ENCODE results near the gene TSHB. TPM values are rescaled to one million over a fixed set of nuclear protein-coding genes. Genes with fewer than 3 reads are reported as not detected.

The TSHB gene
- total RNA-seq, 1 donor from 2014 or later: not detected

DNA sequence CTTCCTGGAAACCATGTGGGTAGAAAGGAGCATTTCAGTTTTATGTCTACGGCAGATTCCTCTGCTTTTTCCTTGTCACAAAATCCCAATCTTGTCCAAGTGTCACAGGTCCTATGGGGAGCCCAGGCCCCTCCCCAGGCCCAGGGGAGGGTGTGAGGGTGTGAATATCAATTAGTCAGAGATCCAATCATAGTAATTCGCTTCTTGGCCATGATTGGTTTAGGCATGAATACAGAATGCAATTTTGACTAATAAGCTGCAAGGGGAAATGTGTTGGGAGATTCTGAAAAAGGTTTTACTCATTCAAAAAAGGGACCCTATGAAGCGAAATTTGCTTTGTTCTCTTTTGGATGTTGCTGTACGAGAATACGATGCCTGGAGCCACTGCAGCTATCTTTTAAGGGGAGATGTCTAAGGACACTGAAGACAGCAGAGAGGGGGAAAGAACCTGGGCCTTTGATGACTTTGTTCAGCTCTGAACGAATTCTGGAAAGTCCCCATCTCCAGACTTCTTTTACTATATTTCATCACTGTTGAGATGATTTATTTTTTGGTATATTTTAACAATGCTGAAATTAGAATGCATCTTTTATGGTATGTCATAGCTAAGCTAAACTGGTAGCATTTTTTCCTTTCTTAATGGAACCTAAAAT is 41.5 kb downstream of the TSHB start:
- no peak for DNase-seq (ENCODE audit: extremely low spot score in 2 of 2)
- TF ChIP-seq POLR2AphosphoS5 (IDR thresholded peaks at IDR 0.05; ENCODE audit: insufficient read depth in 1 of 2, low read depth in 1 of 2) (no peak), POLR2A (IDR thresholded peaks at IDR 0.05) (no peak)
- TF ChIP-seq, protein P1, sequence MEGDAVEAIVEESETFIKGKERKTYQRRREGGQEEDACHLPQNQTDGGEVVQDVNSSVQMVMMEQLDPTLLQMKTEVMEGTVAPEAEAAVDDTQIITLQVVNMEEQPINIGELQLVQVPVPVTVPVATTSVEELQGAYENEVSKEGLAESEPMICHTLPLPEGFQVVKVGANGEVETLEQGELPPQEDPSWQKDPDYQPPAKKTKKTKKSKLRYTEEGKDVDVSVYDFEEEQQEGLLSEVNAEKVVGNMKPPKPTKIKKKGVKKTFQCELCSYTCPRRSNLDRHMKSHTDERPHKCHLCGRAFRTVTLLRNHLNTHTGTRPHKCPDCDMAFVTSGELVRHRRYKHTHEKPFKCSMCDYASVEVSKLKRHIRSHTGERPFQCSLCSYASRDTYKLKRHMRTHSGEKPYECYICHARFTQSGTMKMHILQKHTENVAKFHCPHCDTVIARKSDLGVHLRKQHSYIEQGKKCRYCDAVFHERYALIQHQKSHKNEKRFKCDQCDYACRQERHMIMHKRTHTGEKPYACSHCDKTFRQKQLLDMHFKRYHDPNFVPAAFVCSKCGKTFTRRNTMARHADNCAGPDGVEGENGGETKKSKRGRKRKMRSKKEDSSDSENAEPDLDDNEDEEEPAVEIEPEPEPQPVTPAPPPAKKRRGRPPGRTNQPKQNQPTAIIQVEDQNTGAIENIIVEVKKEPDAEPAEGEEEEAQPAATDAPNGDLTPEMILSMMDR (IDR thresholded peaks at IDR 0.05): no peak
- no peak overlapping the region for H3K4me3 ChIP-seq
- peaks cover 11% of the 10 kb centered on the region for H3K4me1 ChIP-seq
- no peak overlapping the region for H3K27ac ChIP-seq
- intact Hi-C loops (cut with DNase I): no loop called here
- H3K36me3 ChIP-seq: no peaks in the 10 kb centered on the region
- H3K9me3 ChIP-seq: no peaks in the 10 kb centered on the region
- no peaks in the 10 kb centered on the region for H3K27me3 ChIP-seq

DNA sequence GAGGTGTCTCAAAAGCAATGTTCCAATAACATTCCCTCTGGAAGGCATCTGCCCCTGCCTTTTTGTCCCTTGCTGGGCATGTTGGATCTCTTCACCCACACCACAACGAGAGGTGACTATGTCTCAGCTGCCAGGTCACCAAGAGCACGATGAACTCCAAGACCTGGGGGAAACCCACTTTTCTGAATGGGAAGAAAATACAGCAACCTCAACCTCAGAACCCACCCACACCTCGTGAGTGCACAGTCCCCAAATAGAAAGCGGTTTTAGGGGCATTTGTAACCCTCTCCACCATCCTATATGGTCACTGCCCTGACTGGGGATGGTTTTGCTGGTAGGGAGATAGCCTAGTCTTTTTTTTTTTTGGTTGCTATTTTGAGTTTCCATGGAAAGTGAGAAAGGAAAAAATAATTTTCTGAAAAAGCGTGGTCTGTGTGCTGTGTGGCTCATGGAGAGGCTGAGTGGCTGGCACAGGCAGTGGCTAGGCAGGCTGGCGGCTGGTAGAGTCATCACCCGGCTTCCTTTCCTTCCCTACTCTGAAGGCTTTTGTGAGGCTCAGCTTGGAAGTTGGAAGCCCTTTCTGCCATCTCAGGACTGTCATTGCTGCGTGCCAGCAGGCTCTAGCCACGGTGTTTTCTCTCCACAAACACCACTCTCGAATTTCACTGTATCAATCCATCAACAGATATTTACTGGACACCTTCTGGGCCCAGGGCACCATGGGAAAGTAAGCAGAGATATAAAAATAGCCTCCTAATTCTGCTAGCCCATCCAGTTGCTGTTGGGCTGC is 43.9 kb downstream of the TSHB start:
- no peaks in the 10 kb centered on the region for H3K36me3 ChIP-seq
- no peaks in the 10 kb centered on the region for H3K4me1 ChIP-seq
- H3K27ac ChIP-seq: no peak overlapping the region
- DNase-seq (ENCODE audit: extremely low spot score in 2 of 2): no peak
- intact Hi-C loops (cut with DNase I): no loop called here
- no peak overlapping the region for H3K4me3 ChIP-seq
- H3K27me3 ChIP-seq: no peaks in the 10 kb centered on the region
- H3K9me3 ChIP-seq: no peaks in the 10 kb centered on the region
- TF ChIP-seq POLR2A (IDR thresholded peaks at IDR 0.05): no peak
- TF ChIP-seq POLR2AphosphoS5 (IDR thresholded peaks at IDR 0.05; ENCODE audit: insufficient read depth in 1 of 2, low read depth in 1 of 2): no peak
- TF ChIP-seq, protein P1 (IDR thresholded peaks at IDR 0.05): no peak

DNA sequence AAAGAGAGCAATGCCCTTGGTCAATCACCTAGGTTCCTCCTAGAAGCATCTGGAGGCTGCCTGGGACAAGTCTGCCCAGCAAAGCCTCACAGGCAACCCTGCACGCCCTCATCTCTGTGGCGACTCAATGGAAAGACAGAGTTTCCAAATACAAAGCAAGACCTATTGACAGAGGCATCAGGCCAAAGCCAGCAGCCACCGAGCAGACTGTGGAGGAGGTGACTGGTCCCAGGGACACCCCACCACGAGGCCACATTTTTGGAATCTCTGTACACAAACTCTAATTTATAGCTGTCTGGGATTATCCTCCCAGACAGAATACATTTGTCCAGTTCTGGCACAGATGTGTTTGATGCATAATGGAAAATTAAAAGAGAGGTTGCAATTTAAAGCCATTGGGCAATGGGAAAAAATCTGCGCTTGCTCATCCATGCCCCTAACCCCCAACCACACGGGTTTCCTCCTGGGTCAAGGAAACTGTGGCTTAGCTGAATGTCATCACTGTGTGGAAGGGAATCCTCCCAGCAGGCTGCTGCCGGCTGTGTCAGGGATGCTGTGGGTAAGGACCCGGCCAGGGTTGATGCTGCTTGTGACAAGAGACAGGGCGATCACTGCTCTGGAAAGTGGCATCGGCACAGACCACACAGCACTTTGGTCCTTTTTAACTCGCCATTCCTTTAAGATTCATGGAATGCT is 45.4 kb downstream of the TSHB start:
- TF ChIP-seq, protein P1 (IDR thresholded peaks at IDR 0.05): no peak
- TF ChIP-seq POLR2AphosphoS5 (IDR thresholded peaks at IDR 0.05; ENCODE audit: insufficient read depth in 1 of 2, low read depth in 1 of 2) (no peak), POLR2A (IDR thresholded peaks at IDR 0.05) (no peak)
- DNase-seq (ENCODE audit: extremely low spot score in 2 of 2): no peak
- intact Hi-C loops (cut with DNase I): no loop called here
- Histone ChIP-seq H3K27ac (no peak overlapping the region), H3K27me3 (no peaks in the 10 kb centered on the region), H3K36me3 (no peaks in the 10 kb centered on the region), H3K4me1 (no peaks in the 10 kb centered on the region), H3K9me3 (no peaks in the 10 kb centered on the region), H3K4me3 (no peak overlapping the region)

DNA sequence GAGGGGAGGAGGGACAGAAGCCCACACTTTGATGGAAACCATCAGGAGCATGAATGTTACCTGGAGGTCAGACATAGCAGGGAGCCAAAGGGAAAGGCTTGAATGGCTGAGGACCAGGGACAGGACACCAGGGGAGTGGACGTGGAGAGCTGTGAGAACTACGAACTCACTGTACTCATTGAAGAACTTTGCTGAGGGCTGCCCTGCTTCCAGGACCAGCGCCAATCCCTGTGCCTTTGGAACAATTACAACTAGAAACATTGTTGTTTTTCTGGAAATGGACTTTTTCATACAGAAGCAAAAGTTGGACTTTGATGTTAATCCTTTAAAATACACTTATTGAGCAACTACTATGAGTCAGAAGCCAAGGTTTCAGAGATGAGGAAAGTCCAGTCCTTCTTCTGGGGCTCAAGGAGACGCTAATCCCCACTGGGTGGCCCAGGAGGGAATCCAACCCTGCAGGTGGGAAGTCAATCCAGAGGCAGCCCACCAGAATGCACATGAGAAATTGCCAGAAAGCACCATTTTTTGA is 46.8 kb downstream of the TSHB start:
- Histone ChIP-seq H3K4me1 (no peaks in the 10 kb centered on the region), H3K27me3 (no peaks in the 10 kb centered on the region), H3K27ac (no peak overlapping the region), H3K36me3 (no peaks in the 10 kb centered on the region), H3K9me3 (no peaks in the 10 kb centered on the region), H3K4me3 (no peak overlapping the region)
- TF ChIP-seq POLR2A (IDR thresholded peaks at IDR 0.05): no peak
- TF ChIP-seq, protein P1 (IDR thresholded peaks at IDR 0.05): no peak
- no peak for TF ChIP-seq POLR2AphosphoS5 (IDR thresholded peaks at IDR 0.05; ENCODE audit: insufficient read depth in 1 of 2, low read depth in 1 of 2)
- intact Hi-C loops (cut with DNase I): no loop called here
- no peak for DNase-seq (ENCODE audit: extremely low spot score in 2 of 2)

Measured in vagina (tissue), 2 donors.